ENCODE measurements around the gene DDX3X. TPM values are rescaled to one million over a fixed set of nuclear protein-coding genes. Genes with fewer than 3 reads are reported as not detected.

The DDX3X gene
- total RNA-seq, 1 donor from 2014 or later = 92.3 TPM

GRCh38 chrX:41327341-41327740 is 6.6 kb upstream of the DDX3X start:
- DNase-seq (ENCODE audit: low spot score) = no peak
- no peak for ATAC-seq

GRCh38 chrX:41329101-41329500 is 4.9 kb upstream of the DDX3X start:
- no peak for ATAC-seq
- no peak for DNase-seq (ENCODE audit: low spot score)

GRCh38 chrX:41332005-41332404 is 2.0 kb upstream of the DDX3X start:
- ATAC-seq = no peak
- no peak for DNase-seq (ENCODE audit: low spot score)

GRCh38 chrX:41332408-41333002 is 1.5 kb upstream of the DDX3X start:
- DNase-seq (ENCODE audit: low spot score) = no peak
- ATAC-seq = peak; percentile 1

GRCh38 chrX:41333003-41333743 is 789 bp upstream of the DDX3X start:
- peak; percentile 79 for DNase-seq (ENCODE audit: low spot score)
- peak; percentile 63 for ATAC-seq

GRCh38 chrX:41334363-41335197 is 618 bp downstream of the DDX3X start:
- peak; percentile 78 for DNase-seq (ENCODE audit: low spot score)

GRCh38 chrX:41335198-41335957 is 1.4 kb downstream of the DDX3X start:
- no peak for DNase-seq (ENCODE audit: low spot score)
- ATAC-seq = no peak

More at GRCh38 chrX:41334363-41335197, 618 bp downstream of the DDX3X start:
- peak; percentile 55 for ATAC-seq

- ATAC-seq (no peak), DNase-seq (ENCODE audit: low spot score) (no peak)
These were observed 2.0 kb downstream of the DDX3X start for GRCh38 chrX:41335958-41336331.

GRCh38 chrX:41336447-41336846 is 2.5 kb downstream of the DDX3X start:
- DNase-seq (ENCODE audit: low spot score) = no peak
- ATAC-seq = no peak

- no peak for ATAC-seq
- no peak for DNase-seq (ENCODE audit: low spot score)
These were observed 3.2 kb downstream of the DDX3X start for GRCh38 chrX:41337140-41337539.

GRCh38 chrX:41338436-41338835 is 4.5 kb downstream of the DDX3X start:
- ATAC-seq = no peak

GRCh38 chrX:41339148-41339547 is 5.2 kb downstream of the DDX3X start:
- DNase-seq (ENCODE audit: low spot score) (no peak), ATAC-seq (no peak)

More at GRCh38 chrX:41338436-41338835, 4.5 kb downstream of the DDX3X start:
- no peak for DNase-seq (ENCODE audit: low spot score)

GRCh38 chrX:41344053-41344452 is 10.1 kb downstream of the DDX3X start:
- ATAC-seq (no peak), DNase-seq (ENCODE audit: low spot score) (no peak)

GRCh38 chrX:41347186-41347585 is 13.2 kb downstream of the DDX3X start:
- no peak for ATAC-seq
- no peak for DNase-seq (ENCODE audit: low spot score)

- no peak for DNase-seq (ENCODE audit: low spot score)
- no peak for ATAC-seq
These were observed 14.6 kb downstream of the DDX3X start for GRCh38 chrX:41348551-41348950.

- DNase-seq (ENCODE audit: low spot score) (no peak), ATAC-seq (no peak)
These were observed 16.4 kb downstream of the DDX3X start for GRCh38 chrX:41350150-41350975.

GRCh38 chrX:41350976-41351569 is 17.1 kb downstream of the DDX3X start:
- DNase-seq (ENCODE audit: low spot score) (no peak), ATAC-seq (peak; percentile 36)

- DNase-seq (ENCODE audit: low spot score) (no peak), ATAC-seq (no peak)
These were observed 18.0 kb downstream of the DDX3X start for GRCh38 chrX:41351923-41352322.

GRCh38 chrX:41352329-41352838 is 18.4 kb downstream of the DDX3X start:
- no peak for DNase-seq (ENCODE audit: low spot score)
- peak; percentile 45 for ATAC-seq

Measured in left lobe of liver (tissue), 2 donors.